GM12892 (cell line): ENCODE data around the gene SLC47A2.

ENCODE experiments used
- POLR2A ChIP-seq: IDR thresholded peaks from 2 replicates; pipeline ENCODE4 v1.6.1; 2011; ENCODE audit warnings: low read depth, low read length, control low read depth
- TAF1 ChIP-seq: IDR thresholded peaks from 2 replicates; pipeline ENCODE4 v1.6.1; 2011; ENCODE audit warnings: low read depth, mild to moderate bottlenecking, control low read depth, low read length, borderline replicate concordance

DNA sequence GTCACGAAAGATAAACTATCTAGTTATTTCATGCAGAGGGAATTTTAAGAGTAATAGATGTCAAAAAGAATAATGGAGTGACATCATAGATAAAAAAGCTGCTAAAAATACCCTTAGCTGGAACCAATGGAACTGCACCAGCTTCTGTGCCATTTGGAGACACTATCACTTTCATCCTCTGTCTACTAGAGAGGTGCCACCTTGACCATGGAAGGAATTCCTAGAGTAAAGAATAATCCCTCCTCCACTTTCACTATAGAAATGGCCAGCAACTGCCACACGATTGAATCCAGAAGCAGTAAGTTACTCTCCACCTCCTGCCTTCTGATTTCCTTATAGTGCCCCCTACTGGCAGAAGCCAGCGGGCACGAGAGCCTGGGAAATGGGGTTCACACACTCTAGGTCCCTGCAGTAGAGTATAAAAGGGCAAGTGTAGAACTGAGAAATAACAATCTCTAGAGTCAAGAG is 70.6 kb downstream of the SLC47A2 start:
- no peak for TF ChIP-seq POLR2A
- no peak for TF ChIP-seq TAF1
